KMS-11 (cell line): ENCODE data around the gene LIMA1.

Source experiments
- H2AFZ ChIP-seq: fragments of 200-600 bp; sonication (generic); 2 replicates; pipeline ENCODE4 v1.6.1; 2016; ENCODE audit warnings: antibody characterized with exemption, mixed run types, low read depth
- H3K27ac ChIP-seq: fragments of 200-600 bp; sonication (generic); 2 replicates; pipeline ENCODE4 v1.6.1; 2016; ENCODE audit warnings: mild to moderate bottlenecking, mixed run types
- H3K27me3 ChIP-seq: fragments of 200-600 bp; sonication (generic); 2 replicates; pipeline ENCODE4 v1.6.1; 2017; ENCODE audit warnings: mild to moderate bottlenecking, low read depth, mixed run types, moderate library complexity; ENCODE audit not compliant: insufficient read depth
- H3K36me3 ChIP-seq: fragments of 200-600 bp; sonication (generic); 2 replicates; pipeline ENCODE4 v1.6.1; 2017; ENCODE audit warnings: mild to moderate bottlenecking, mixed run types; ENCODE audit not compliant: insufficient read depth
- H3K4me1 ChIP-seq: fragments of 200-600 bp; sonication (generic); 2 replicates; pipeline ENCODE4 v1.6.1; 2016; ENCODE audit warnings: mild to moderate bottlenecking, low read depth, mixed run types; ENCODE audit not compliant: poor library complexity, severe bottlenecking
- H3K4me2 ChIP-seq: fragments of 200-600 bp; sonication (generic); 2 replicates; pipeline ENCODE4 v1.7.0; 2016; ENCODE audit warnings: mild to moderate bottlenecking, mixed run types
- H3K4me3 ChIP-seq: fragments of 200-600 bp; sonication (generic); IDR thresholded peaks from 2 replicates; pipeline ENCODE4 v1.6.1; 2017; ENCODE audit warnings: low read depth, low read length, mixed read lengths; ENCODE audit not compliant: insufficient read depth
- H3K79me2 ChIP-seq: fragments of 200-600 bp; sonication (generic); 2 replicates; pipeline ENCODE4 v1.6.1; 2016; ENCODE audit warnings: low read depth, mixed run types; ENCODE audit not compliant: insufficient read depth
- H3K9ac ChIP-seq: fragments of 200-600 bp; sonication (generic); 2 replicates; pipeline ENCODE4 v1.6.1; 2016; ENCODE audit warnings: mild to moderate bottlenecking, mixed run types
- H4K20me1 ChIP-seq: fragments of 200-600 bp; sonication (generic); 2 replicates; pipeline ENCODE4 v1.6.1; 2016; ENCODE audit warnings: mild to moderate bottlenecking, mixed run types; ENCODE audit not compliant: insufficient read depth
- CTCF ChIP-seq: fragments of 200-600 bp; sonication (generic); conservative IDR thresholded peaks from 2 replicates; pipeline ENCODE4 v1.6.1; 2017; ENCODE audit warnings: low read depth, mild to moderate bottlenecking, antibody characterized with exemption, low read length, moderate library complexity, mixed read lengths

Gene LIMA1

GRCh38 chr12:50164963-50165362 lies 118.4 kb downstream of the LIMA1 start:
- Histone ChIP-seq H3K9ac (no peak overlapping the region), H3K27me3 (no peaks in the 10 kb centered on the region), H3K79me2 (peaks cover 44% of the 10 kb centered on the region; the same call in 1 of the 2 replicates), H2AFZ (no peak overlapping the region), H3K4me1 (peaks cover 13% of the 10 kb centered on the region), H3K36me3 (no peaks in the 10 kb centered on the region), H4K20me1 (no peaks in the 10 kb centered on the region), H3K27ac (no peak overlapping the region), H3K4me2 (no peak overlapping the region), H3K4me3 (no peak overlapping the region)
- TF ChIP-seq CTCF = no peak

- no peak overlapping the region for H3K4me3 ChIP-seq
- H3K4me1 ChIP-seq = peaks cover 8% of the 10 kb centered on the region
- H3K36me3 ChIP-seq = no peaks in the 10 kb centered on the region
- no peak for TF ChIP-seq CTCF
- no peaks in the 10 kb centered on the region for H4K20me1 ChIP-seq
- H3K79me2 ChIP-seq = peaks cover 49% of the 10 kb centered on the region; the same call in 1 of the 2 replicates
- no peak overlapping the region for H3K9ac ChIP-seq
- no peak overlapping the region for H2AFZ ChIP-seq
- no peak overlapping the region for H3K4me2 ChIP-seq
- H3K27me3 ChIP-seq = no peaks in the 10 kb centered on the region
- H3K27ac ChIP-seq = no peak overlapping the region
Observed at GRCh38 chr12:50162230-50162629, 121.1 kb downstream of the LIMA1 start.

GRCh38 chr12:50160643-50161042 lies 122.7 kb downstream of the LIMA1 start:
- H3K9ac ChIP-seq = no peak overlapping the region
- peaks cover 3% of the 10 kb centered on the region for H3K4me1 ChIP-seq
- H3K27me3 ChIP-seq = no peaks in the 10 kb centered on the region
- H3K27ac ChIP-seq = no peak overlapping the region
- no peaks in the 10 kb centered on the region for H3K36me3 ChIP-seq
- no peaks in the 10 kb centered on the region for H4K20me1 ChIP-seq
- H3K79me2 ChIP-seq = peaks cover 36% of the 10 kb centered on the region; the same call in 1 of the 2 replicates
- no peak overlapping the region for H3K4me3 ChIP-seq
- no peak overlapping the region for H2AFZ ChIP-seq
- no peak for TF ChIP-seq CTCF
- no peak overlapping the region for H3K4me2 ChIP-seq

GRCh38 chr12:50157259-50157658 lies 126.1 kb downstream of the LIMA1 start:
- no peaks in the 10 kb centered on the region for H4K20me1 ChIP-seq
- TF ChIP-seq CTCF = no peak
- H3K4me3 ChIP-seq = no peak overlapping the region
- peaks cover 18% of the 10 kb centered on the region; the same call in 1 of the 2 replicates for H3K79me2 ChIP-seq
- H2AFZ ChIP-seq = no peak overlapping the region
- H3K9ac ChIP-seq = no peak overlapping the region
- no peaks in the 10 kb centered on the region for H3K4me1 ChIP-seq
- no peak overlapping the region for H3K4me2 ChIP-seq
- H3K36me3 ChIP-seq = no peaks in the 10 kb centered on the region
- H3K27ac ChIP-seq = no peak overlapping the region
- H3K27me3 ChIP-seq = no peaks in the 10 kb centered on the region
